HepG2 (cell line): Measurements from ENCODE around the gene CLCN1. TPM values are rescaled to one million over a fixed set of nuclear protein-coding genes. Genes with fewer than 3 reads are reported as not detected.

Experiments
- FOXA1 ChIP-seq, 2 experiments: fragments of 450-650 bp in 1 of 2; sonication (generic) in 1 of 2; formaldehyde crosslinking in 1 of 2; IDR thresholded peaks; 2 replicates each; pipeline versions ENCODE4 v1.4.0 to v1.6.1; 2016 to 2020; ENCODE audit warnings: missing genetic modification reagents in 1 of 2
- HCFC1 ChIP-seq: fragments of 150-350 bp; IDR thresholded peaks from 2 replicates; pipeline ENCODE4 v1.6.1; 2014; ENCODE audit warnings: low read depth, low read length
- HNF1A ChIP-seq, 2 experiments: sonication (generic) in 1 of 2; formaldehyde crosslinking in 1 of 2; IDR thresholded peaks; 2 replicates each; pipeline versions ENCODE4 v1.4.0 to v1.6.1; 2016 to 2020; ENCODE audit warnings: borderline replicate concordance in 1 of 2, low read depth in 1 of 2, mild to moderate bottlenecking in 1 of 2, missing genetic modification reagents in 1 of 2
- HOXD1 ChIP-seq: sonication (generic); formaldehyde crosslinking; IDR thresholded peaks from 2 replicates; pipeline ENCODE4 v1.5.0; 2020; ENCODE audit warnings: missing genetic modification reagents
- MAF1 ChIP-seq: sonication (generic); formaldehyde crosslinking; IDR thresholded peaks from 2 replicates; pipeline ENCODE4 v1.5.0; 2020; ENCODE audit warnings: missing genetic modification reagents, borderline replicate concordance
- NFKB2 ChIP-seq: sonication (generic); formaldehyde crosslinking; IDR thresholded peaks from 2 replicates; pipeline ENCODE4 v1.4.0; 2020; ENCODE audit warnings: missing genetic modification reagents, borderline replicate concordance
- PRDM15 ChIP-seq: sonication (generic); formaldehyde crosslinking; IDR thresholded peaks from 2 replicates; pipeline ENCODE4 v1.4.0; 2020; ENCODE audit warnings: missing genetic modification reagents
- RBAK ChIP-seq: sonication (generic); formaldehyde crosslinking; IDR thresholded peaks from 2 replicates; pipeline ENCODE4 v1.5.1; 2020; ENCODE audit warnings: mild to moderate bottlenecking, missing genetic modification reagents
- THAP7 ChIP-seq: sonication (generic); formaldehyde crosslinking; IDR thresholded peaks from 2 replicates; pipeline ENCODE4 v1.8.1; 2023; ENCODE audit warnings: mild to moderate bottlenecking, missing genetic modification reagents
- WIZ ChIP-seq: sonication (generic); formaldehyde crosslinking; IDR thresholded peaks from 2 replicates; pipeline ENCODE4 v1.5.1; 2020; ENCODE audit warnings: mild to moderate bottlenecking, missing genetic modification reagents
- ZBTB7A ChIP-seq: sonication (generic); formaldehyde crosslinking; IDR thresholded peaks from 2 replicates; pipeline ENCODE4 v1.8.0; 2022; ENCODE audit warnings: mild to moderate bottlenecking, missing genetic modification reagents
- ZNF143 ChIP-seq: sonication (generic); formaldehyde crosslinking; IDR thresholded peaks from 2 replicates; pipeline ENCODE4 v1.4.0; 2020; ENCODE audit warnings: missing genetic modification reagents
- ZNF160 ChIP-seq: sonication (generic); formaldehyde crosslinking; IDR thresholded peaks from 2 replicates; pipeline ENCODE4 v1.8.0; 2022; ENCODE audit warnings: mild to moderate bottlenecking, inconsistent platforms, missing genetic modification reagents
- ZNF263 ChIP-seq: sonication (generic); formaldehyde crosslinking; IDR thresholded peaks from 2 replicates; pipeline ENCODE4 v1.4.0; 2020; ENCODE audit warnings: missing genetic modification reagents
- ZNF414 ChIP-seq: sonication (generic); formaldehyde crosslinking; IDR thresholded peaks from 2 replicates; pipeline ENCODE4 v1.5.0; 2020; ENCODE audit warnings: missing genetic modification reagents
- ZNF558 ChIP-seq: sonication (generic); formaldehyde crosslinking; IDR thresholded peaks from 2 replicates; pipeline ENCODE4 v1.9.0; 2022; ENCODE audit warnings: mild to moderate bottlenecking, missing genetic modification reagents, borderline replicate concordance
- ZNF75D ChIP-seq: sonication (generic); formaldehyde crosslinking; IDR thresholded peaks from 2 replicates; pipeline ENCODE4 v1.8.1; 2023; ENCODE audit warnings: missing genetic modification reagents, mild to moderate bottlenecking, borderline replicate concordance
- polyA plus RNA-seq, 8 experiments: library from polyadenylated mRNA; depleted of rRNA in 3 of 8; stranded (reverse) in 7 of 8; unstranded in 1 of 8; fragments of >200 nt; fragmentation: Illumina TruSeq in 4 of 8; extraction: Trizol in 4 of 8; gene quantifications; 2 replicates each; pipeline versions ENCODE4 v1.2.1 to v1.2.3, GENCODE V29; 2011 to 2016; ENCODE audit warnings: low read depth in 4 of 8, missing spikeins in 1 of 8, mixed read lengths in 1 of 8; ENCODE audit not compliant: insufficient read depth in 1 of 8
- total RNA-seq, 5 experiments: library from RNA; depleted of rRNA; stranded (reverse); fragments of >200 nt; fragmentation: Illumina TruSeq; extraction: Trizol; gene quantifications; 2 replicates each; pipeline ENCODE4 v1.2.3, GENCODE V29; 2016; ENCODE audit warnings: low read depth in 1 of 5

CLCN1 gene
- total and polyA plus RNA-seq, 2 of the 13 experiments (the other 11 are each of a cell fraction or from before 2014, with no cell fraction given): 0.01 TPM; not detected in 1

- TF ChIP-seq WIZ (CRISPR knock-in tag) (peak; percentile 37; the same call in 1 of the 2 replicates), ZNF558 (CRISPR knock-in tag) (0 out of 2 replicates have a peak, but pooled peaks have one; percentile 52), ZBTB7A (CRISPR knock-in tag) (peak; percentile 71; the same call in 1 of the 2 replicates), MAF1 (CRISPR knock-in tag) (peak; percentile 70; the same call in 1 of the 2 replicates), HOXD1 (CRISPR knock-in tag) (0 out of 2 replicates have a peak, but pooled peaks have one; percentile 50), THAP7 (CRISPR knock-in tag) (no peak), ZNF263 (CRISPR knock-in tag) (peak; percentile 66), ZNF143 (peak; percentile 33; the same call in 1 of the 2 replicates), ZNF160 (no peak; the same call in 1 of the 2 replicates), HCFC1 (no peak), RBAK (CRISPR knock-in tag) (peak; percentile 71; the same call in 1 of the 2 replicates), ZNF75D (CRISPR knock-in tag) (0 out of 2 replicates have a peak, but pooled peaks have one; percentile 27), NFKB2 (CRISPR knock-in tag) (0 out of 2 replicates have a peak, but pooled peaks have one; percentile 24), ZNF414 (CRISPR knock-in tag) (0 out of 2 replicates have a peak, but pooled peaks have one; percentile 80), FOXA1 (IDR thresholded peaks at IDR 0.05) (no peak), FOXA1 (CRISPR knock-in tag; IDR thresholded peaks at IDR 0.05) (peak; percentile 80), PRDM15 (CRISPR knock-in tag) (peak; percentile 42; the same call in 1 of the 2 replicates), HNF1A (IDR thresholded peaks at IDR 0.05; ENCODE audit: low read depth) (no peak), HNF1A (CRISPR knock-in tag; IDR thresholded peaks at IDR 0.05; ENCODE audit: borderline replicate concordance) (peak; percentile 60; the same call in 1 of the 2 replicates)
These were observed 79.6 kb downstream of the CLCN1 start (continued) for GRCh38 chr7:143395187-143396149.
